HepG2 (cell line): ENCODE measurements around the gene LRP5. TPM values are rescaled to one million over a fixed set of nuclear protein-coding genes. Genes with fewer than 3 reads are reported as not detected.

ENCODE experiments used
- ATAC-seq: fragments of 200-7000 bp; cut with Tn5 transposase; 3 replicates; pipeline ENCODE4 v1.9.1; 2020; ENCODE audit warnings: mild to moderate bottlenecking, moderate library complexity
- BruUV-seq: library from RNA; stranded (reverse); fragments of 400-500 nt; replicated peaks from 2 replicates; lab custom pipeline; 2021; lab: Mats Ljungman, UMichigan
- CTCF ChIA-PET: fragments of 300-600 bp; formaldehyde crosslinking; extraction: SDS; loops from one replicate; lab custom pipeline; 2021; ENCODE audit warnings: low total read pairs, inconsistent platforms, low intra/inter-chr PET ratio; lab: Yijun Ruan, JAX
- POLR2A ChIA-PET: fragments of 350-600 bp; sonication (Branson Sonifier 250); formaldehyde crosslinking; loops from one replicate; lab custom pipeline; 2020; ENCODE audit warnings: antibody characterized with exemption, inconsistent platforms; lab: Yijun Ruan, JAX
- DNase-seq: peaks from one replicate; pipeline ENCODE4 v3.0.0-alpha.2; 2015; ENCODE audit warnings: low spot score
- FAIRE-seq: peaks from 3 replicates; lab custom pipeline; 2011; peaks lifted over from hg19 to GRCh38; lab: Jason Lieb, UNC
- H2AFZ ChIP-seq: one replicate; pipeline ENCODE4 v1.6.1; 2011; ENCODE audit warnings: low read length, inconsistent platforms
- H3K27ac ChIP-seq: fragments of 300-600 bp; 3 replicates; pipeline ENCODE4 v1.8.0; 2011; ENCODE audit warnings: mixed run types, mild to moderate bottlenecking, mixed read lengths, low read length, inconsistent platforms; ENCODE audit not compliant: insufficient read depth; ENCODE audit errors: extremely low read length
- H3K27me3 ChIP-seq, 2 experiments: fragments of 200-600 bp in 1 of 2; 2 replicates in 1 of 2; 3 replicates in 1 of 2; pipeline versions ENCODE4 v1.6.0 to v1.8.0; 2011; ENCODE audit warnings: low read length in 2 of 2, mild to moderate bottlenecking in 2 of 2, moderate library complexity in 2 of 2, inconsistent platforms in 1 of 2; ENCODE audit not compliant: insufficient read depth in 2 of 2, control insufficient read depth in 1 of 2
- H3K36me3 ChIP-seq, 2 experiments: fragments of 200-600 bp in 1 of 2; replicated peaks in 1 of 2; 2 replicates in 1 of 2; 3 replicates in 1 of 2; pipeline versions ENCODE4 v1.5.1 to v1.8.0; 2011; ENCODE audit warnings: low read length in 2 of 2, inconsistent platforms in 1 of 2; ENCODE audit not compliant: insufficient read depth in 2 of 2, control insufficient read depth in 1 of 2
- H3K4me1 ChIP-seq: 2 replicates; pipeline ENCODE4 v1.5.1; 2012; ENCODE audit warnings: low read length, inconsistent platforms; ENCODE audit not compliant: insufficient read depth
- H3K4me2 ChIP-seq: 2 replicates; pipeline ENCODE4 v1.6.0; 2011; ENCODE audit warnings: low read depth, low read length, inconsistent platforms
- H3K4me3 ChIP-seq, 3 experiments: fragments of 200-600 bp in 1 of 3; sonication (generic), shearing (Covaris generic) in 1 of 3; replicated peaks in 1 of 3; 2 replicates each; pipeline ENCODE4 v1.5.1; 2011 to 2016; ENCODE audit warnings: low read length in 3 of 3, inconsistent platforms in 2 of 3, low read depth in 2 of 3, mild to moderate bottlenecking in 2 of 3, control low read depth in 1 of 3, mixed read lengths in 1 of 3; ENCODE audit not compliant: insufficient read depth in 1 of 3
- H3K79me2 ChIP-seq: one replicate; pipeline ENCODE4 v1.6.1; 2011; ENCODE audit warnings: low read length, inconsistent platforms; ENCODE audit not compliant: insufficient read depth
- H3K9ac ChIP-seq: 2 replicates; pipeline ENCODE4 v1.6.0; 2011; ENCODE audit warnings: mild to moderate bottlenecking, low read depth, low read length, inconsistent platforms; ENCODE audit not compliant: insufficient read depth
- H3K9me3 ChIP-seq: 2 replicates; pipeline ENCODE4 v1.5.1; 2012; ENCODE audit warnings: mild to moderate bottlenecking, low read length
- H4K20me1 ChIP-seq: 2 replicates; pipeline ENCODE4 v1.6.0; 2011; ENCODE audit warnings: inconsistent platforms, mild to moderate bottlenecking, low read length, moderate library complexity; ENCODE audit not compliant: insufficient read depth
- AGO2 ChIP-seq: fragments of 200-400 bp; formaldehyde crosslinking; optimal IDR thresholded peaks from 2 replicates; pipeline ENCODE3; 2017; ENCODE audit warnings: mild to moderate bottlenecking, low read depth, low read length, moderate library complexity
- BRCA1 ChIP-seq: sonication (generic); formaldehyde crosslinking; IDR thresholded peaks from 2 replicates; pipeline ENCODE4 v1.4.0; 2020; ENCODE audit warnings: missing genetic modification reagents
- FOXK2 ChIP-seq: fragments of 450-650 bp; IDR thresholded peaks from 2 replicates; pipeline ENCODE4 v1.6.1; 2016
- HNRNPL ChIP-seq: fragments of 200-400 bp; formaldehyde crosslinking; IDR thresholded peaks from 2 replicates; pipeline ENCODE4 v1.6.1; 2017; ENCODE audit warnings: mild to moderate bottlenecking, low read depth, low read length
- NFE2 ChIP-seq: sonication (generic); formaldehyde crosslinking; IDR thresholded peaks from 2 replicates; pipeline ENCODE4 v1.4.0; 2020; ENCODE audit warnings: missing genetic modification reagents
- POLR2A ChIP-seq, 2 experiments: IDR thresholded peaks; 2 replicates each; pipeline ENCODE4 v1.6.1; 2011; ENCODE audit warnings: low read depth in 2 of 2, low read length in 2 of 2, mild to moderate bottlenecking in 1 of 2, moderate library complexity in 1 of 2; ENCODE audit not compliant: insufficient read depth in 1 of 2
- SETDB1 ChIP-seq: sonication (generic); formaldehyde crosslinking; IDR thresholded peaks from 2 replicates; pipeline ENCODE4 v1.5.1; 2020; ENCODE audit warnings: missing genetic modification reagents, mild to moderate bottlenecking, borderline replicate concordance
- SP2 ChIP-seq: sonication (generic); formaldehyde crosslinking; IDR thresholded peaks from 2 replicates; pipeline ENCODE4 v1.5.1; 2020; ENCODE audit warnings: mild to moderate bottlenecking, missing genetic modification reagents
- SSRP1 ChIP-seq: IDR thresholded peaks from 2 replicates; pipeline ENCODE4 v1.6.1; 2016; ENCODE audit warnings: control low read depth
- ZNF24 ChIP-seq: fragments of 450-650 bp; IDR thresholded peaks from 2 replicates; pipeline ENCODE4 v1.6.1; 2017; ENCODE audit warnings: antibody characterized with exemption, mild to moderate bottlenecking
- WGBS: methylation state at CpG from one replicate; pipeline ENCODE4 v1.1.6; 2017; ENCODE audit warnings: low lambda C conversion rate; 5-methylcytosine and 5-hydroxymethylcytosine counted together
- in situ Hi-C: cut with HindIII; loops from 2 replicates; pipeline ENCODE4 v1.10.0; 2017; ENCODE audit warnings: low pct_unique_long_range_greater_than_20kb; ENCODE audit not compliant: extremely low pct_ligation_motif_present
- intact Hi-C: fragments of 100-400 bp; cut with micrococcal nuclease; formaldehyde crosslinking; loops from one replicate; pipeline ENCODE4 v1.10.0; 2022; ENCODE audit not compliant: unreplicated experiment
- polyA plus RNA-seq, 8 experiments: library from polyadenylated mRNA; depleted of rRNA in 3 of 8; stranded (reverse) in 7 of 8; unstranded in 1 of 8; fragments of >200 nt; fragmentation: Illumina TruSeq in 4 of 8; extraction: Trizol in 4 of 8; gene quantifications; 2 replicates each; pipeline versions ENCODE4 v1.2.1 to v1.2.3, GENCODE V29; 2011 to 2016; ENCODE audit warnings: low read depth in 4 of 8, missing spikeins in 1 of 8, mixed read lengths in 1 of 8; ENCODE audit not compliant: insufficient read depth in 1 of 8
- total RNA-seq, 5 experiments: library from RNA; depleted of rRNA; stranded (reverse); fragments of >200 nt; fragmentation: Illumina TruSeq; extraction: Trizol; gene quantifications; 2 replicates each; pipeline ENCODE4 v1.2.3, GENCODE V29; 2016; ENCODE audit warnings: low read depth in 1 of 5
- TF ChIP-seq, protein P1 (sequence below): sonication (generic); formaldehyde crosslinking; IDR thresholded peaks from 2 replicates; pipeline ENCODE4 v1.8.0; 2022; ENCODE audit warnings: mild to moderate bottlenecking, missing genetic modification reagents
- TF ChIP-seq, protein P2 (sequence below): sonication (generic); formaldehyde crosslinking; IDR thresholded peaks from 2 replicates; pipeline ENCODE4 v1.5.0; 2020; ENCODE audit warnings: mild to moderate bottlenecking, missing genetic modification reagents, borderline replicate concordance

LRP5 gene
- total and polyA plus RNA-seq, 2 of the 13 experiments (the other 11 are each of a cell fraction or from before 2014, with no cell fraction given) = 40.4 to 64.0 TPM

DNA sequence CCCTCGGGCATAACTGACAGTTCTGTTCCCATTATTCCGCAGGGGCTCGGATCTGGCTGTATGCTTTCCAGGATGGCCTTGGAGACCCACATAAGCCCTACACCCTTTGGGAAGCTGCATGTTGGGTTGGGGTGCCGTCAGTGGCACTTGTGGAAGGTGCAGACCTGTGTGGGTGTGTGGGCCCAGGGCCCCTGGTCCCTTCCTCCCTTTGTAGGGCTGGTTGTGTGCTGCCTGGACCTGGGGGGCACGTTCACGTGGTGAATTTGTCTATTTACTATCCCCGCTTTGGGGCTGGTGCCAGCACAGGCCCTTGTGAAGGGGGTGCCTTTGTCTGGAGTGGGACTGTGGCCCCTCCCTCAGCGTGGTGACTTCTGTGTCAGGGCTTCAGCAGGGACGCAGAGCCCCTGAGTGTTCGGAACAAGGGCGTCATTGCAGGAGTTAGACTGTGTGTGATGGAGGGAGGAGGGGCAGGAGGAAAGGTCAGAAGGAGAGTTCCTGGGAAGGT lies 133.2 kb downstream of the LRP5 start (continued):
- TF ChIP-seq, protein P1, sequence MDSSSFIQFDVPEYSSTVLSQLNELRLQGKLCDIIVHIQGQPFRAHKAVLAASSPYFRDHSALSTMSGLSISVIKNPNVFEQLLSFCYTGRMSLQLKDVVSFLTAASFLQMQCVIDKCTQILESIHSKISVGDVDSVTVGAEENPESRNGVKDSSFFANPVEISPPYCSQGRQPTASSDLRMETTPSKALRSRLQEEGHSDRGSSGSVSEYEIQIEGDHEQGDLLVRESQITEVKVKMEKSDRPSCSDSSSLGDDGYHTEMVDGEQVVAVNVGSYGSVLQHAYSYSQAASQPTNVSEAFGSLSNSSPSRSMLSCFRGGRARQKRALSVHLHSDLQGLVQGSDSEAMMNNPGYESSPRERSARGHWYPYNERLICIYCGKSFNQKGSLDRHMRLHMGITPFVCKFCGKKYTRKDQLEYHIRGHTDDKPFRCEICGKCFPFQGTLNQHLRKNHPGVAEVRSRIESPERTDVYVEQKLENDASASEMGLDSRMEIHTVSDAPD (CRISPR knock-in tag) = no peak
- no peak for TF ChIP-seq FOXK2
- TF ChIP-seq ZNF24 = no peak
- no peak for TF ChIP-seq BRCA1
- TF ChIP-seq NFE2 = no peak

DNA sequence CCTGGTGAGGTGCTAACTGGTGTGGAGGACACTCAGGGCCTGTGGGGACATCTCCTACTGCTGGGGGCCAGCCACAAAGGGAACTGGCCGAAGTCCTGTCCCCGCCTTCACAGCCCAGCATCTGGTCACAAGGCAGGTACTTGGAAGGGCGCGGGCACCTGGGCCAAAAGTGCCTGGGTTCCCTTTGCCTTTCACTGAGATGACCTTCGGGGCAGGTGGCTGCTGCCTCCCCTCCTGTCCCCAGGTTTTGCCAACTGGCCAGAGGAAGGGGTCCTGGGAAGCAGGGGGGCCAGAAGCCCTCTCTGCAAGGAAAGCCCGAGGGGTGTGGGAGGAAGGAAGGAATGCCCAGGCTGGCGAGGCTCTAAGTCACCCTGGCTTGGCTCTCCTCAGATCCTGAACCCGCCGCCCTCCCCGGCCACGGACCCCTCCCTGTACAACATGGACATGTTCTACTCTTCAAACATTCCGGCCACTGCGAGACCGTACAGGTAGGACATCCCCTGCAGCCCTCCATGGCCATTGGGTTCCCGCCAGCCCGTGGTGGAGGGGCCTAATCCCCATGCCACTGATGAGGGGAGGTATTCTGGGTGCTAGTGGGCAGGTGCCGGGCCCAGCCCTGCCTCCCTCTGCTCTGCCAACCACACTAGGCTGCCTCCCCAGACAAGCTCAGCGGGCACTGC lies 133.8 kb downstream of the LRP5 start:
- H2AFZ ChIP-seq = no peak overlapping the region
- CTCF ChIA-PET = interaction anchor here (0.8 kb wide), 1 partner anchor 189 kb away, joined by 3 read pairs; no protein-coding TSS in a partner anchor
- no peak for TF ChIP-seq SSRP1
- 0 out of 2 replicates have a peak, but pooled peaks have one; percentile 37 for TF ChIP-seq HNRNPL
- no peak for TF ChIP-seq SP2 (CRISPR knock-in tag)
- TF ChIP-seq, protein P2, sequence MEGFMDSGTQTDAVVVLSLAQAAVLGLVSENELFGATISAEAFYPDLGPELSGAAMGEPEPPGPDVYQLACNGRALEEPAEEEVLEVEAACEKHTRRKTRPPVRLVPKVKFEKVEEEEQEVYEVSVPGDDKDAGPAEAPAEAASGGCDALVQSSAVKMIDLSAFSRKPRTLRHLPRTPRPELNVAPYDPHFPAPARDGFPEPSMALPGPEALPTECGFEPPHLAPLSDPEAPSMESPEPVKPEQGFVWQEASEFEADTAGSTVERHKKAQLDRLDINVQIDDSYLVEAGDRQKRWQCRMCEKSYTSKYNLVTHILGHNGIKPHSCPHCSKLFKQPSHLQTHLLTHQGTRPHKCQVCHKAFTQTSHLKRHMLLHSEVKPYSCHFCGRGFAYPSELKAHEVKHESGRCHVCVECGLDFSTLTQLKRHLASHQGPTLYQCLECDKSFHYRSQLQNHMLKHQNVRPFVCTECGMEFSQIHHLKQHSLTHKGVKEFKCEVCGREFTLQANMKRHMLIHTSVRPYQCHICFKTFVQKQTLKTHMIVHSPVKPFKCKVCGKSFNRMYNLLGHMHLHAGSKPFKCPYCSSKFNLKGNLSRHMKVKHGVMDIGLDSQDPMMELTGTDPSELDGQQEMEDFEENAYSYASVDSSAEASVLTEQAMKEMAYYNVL (CRISPR knock-in tag) = no peak
- TF ChIP-seq POLR2A (IDR thresholded peaks at IDR 0.05; ENCODE audit: insufficient read depth in 1 of 2, low read depth in 2 of 2, low read length in 2 of 2) = 0 out of 4 replicates have a peak, but pooled peaks of 1 of the 2 experiments have one; percentile 17
- peak; percentile 59 for TF ChIP-seq AGO2
- TF ChIP-seq SETDB1 (CRISPR knock-in tag) = no peak
- no peak overlapping the region for H3K27ac ChIP-seq
- H3K4me1 ChIP-seq = no peaks in the 10 kb centered on the region
- no TSS peak for BruUV-seq
- in situ Hi-C loops = loop anchor here (5.0 kb wide), 1 partner anchor 189 kb away; no protein-coding TSS in a partner anchor
- peaks cover 25 to 52% of the 10 kb centered on the region in 2 experiments; a peak in 4 of 5 replicates for H3K36me3 ChIP-seq
- H3K79me2 ChIP-seq = no peaks in the 10 kb centered on the region
- H3K9me3 ChIP-seq = no peaks in the 10 kb centered on the region
- POLR2A ChIA-PET = interaction anchor here (1.1 kb wide), 1 partner anchor 237 kb away, joined by 3 read pairs; no protein-coding TSS in a partner anchor
- no peak overlapping the region for H3K4me3 ChIP-seq
- FAIRE-seq (no peak), ATAC-seq (peak; percentile 8), DNase-seq (no peak)
- no peak overlapping the region for H3K4me2 ChIP-seq
- intact Hi-C loops = loop anchor here (2.0 kb wide), 1 partner anchor 189 kb away; no protein-coding TSS in a partner anchor
- WGBS = 97% methylated on average over 6 of the region's 18 CpGs
- H4K20me1 ChIP-seq = peaks cover 7% of the 10 kb centered on the region; the same call in 1 of the 2 replicates
- H3K27me3 ChIP-seq = no peaks in the 10 kb centered on the region
- no peak overlapping the region for H3K9ac ChIP-seq
